Activated CD4-positive, alpha-beta T cell treated with anti-CD3 and anti-CD28 coated beads, Interleukin-2, amount 50 U/mL, for 16 hours (primary cell): ENCODE data around the gene VDAC1.
"Not testable (repeated sequence)": the region's sequence is repeated elsewhere in the genome, so short reads cannot be mapped to it uniquely, and the experiment has no call there.

ENCODE experiments used
- DNase-seq: peaks from one replicate; pipeline ENCODE4 v3.0.0-alpha.2; 2020

Gene VDAC1

DNA sequence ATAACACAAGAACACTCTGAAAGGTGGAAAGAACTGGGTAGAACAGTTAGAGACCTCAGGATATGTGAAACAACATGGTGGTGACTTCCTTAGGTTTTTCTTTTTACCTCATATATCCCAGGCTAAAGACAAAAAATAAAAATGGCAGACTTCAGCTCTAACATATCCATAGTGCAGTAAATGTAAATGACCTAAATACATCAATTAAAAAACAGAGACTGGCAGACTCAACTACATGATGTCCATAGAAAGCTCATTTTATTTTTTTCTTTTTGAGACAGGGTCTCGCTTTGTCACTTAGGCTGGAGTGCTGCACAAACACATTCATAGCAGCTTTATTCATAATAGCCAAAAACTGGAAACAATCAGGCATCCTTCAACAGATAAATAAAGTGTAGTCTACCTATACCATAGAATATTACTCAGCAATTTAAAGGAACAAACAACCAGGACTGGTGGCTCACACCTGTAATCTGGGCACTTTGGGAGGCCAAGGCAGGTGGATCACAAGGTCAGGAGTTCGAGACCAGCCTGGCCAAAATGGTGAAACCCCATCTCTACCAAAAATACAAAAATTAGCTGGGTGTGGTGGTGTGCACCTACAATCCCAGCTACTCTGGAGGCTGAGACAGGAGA lies 41.2 kb downstream of the VDAC1 start:
- DNase-seq = no peak

DNA sequence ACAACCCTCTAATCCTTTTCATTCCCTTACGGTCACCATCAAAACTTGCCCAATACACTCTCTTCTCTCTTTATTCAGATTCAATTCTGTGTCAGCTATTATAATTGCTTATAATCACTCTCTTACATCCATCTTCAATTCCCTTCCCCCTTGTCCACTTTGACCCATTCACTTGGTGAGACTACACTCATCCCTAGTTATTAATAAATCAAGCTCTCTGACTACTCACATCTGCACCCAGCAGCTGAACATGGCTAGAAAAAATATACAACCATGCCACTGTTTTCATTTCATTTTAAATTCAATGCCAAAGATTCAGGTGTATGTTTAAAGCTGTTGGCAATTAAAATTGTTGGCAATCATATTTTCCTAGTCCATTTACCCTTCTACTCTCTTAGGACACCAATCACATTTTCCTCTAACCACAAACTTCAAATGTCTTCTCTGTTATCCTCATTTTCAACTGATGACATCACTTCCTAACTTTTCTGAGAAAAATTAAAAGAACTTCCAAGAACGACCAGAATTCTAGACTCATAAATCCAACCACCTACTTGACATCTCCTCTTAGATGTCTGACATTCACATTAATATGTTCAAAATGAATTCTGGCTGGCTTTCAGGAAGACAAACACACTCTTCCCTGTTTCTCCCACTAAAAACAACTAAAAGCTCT lies 41.8 kb downstream of the VDAC1 start:
- DNase-seq = peak; percentile 30

GRCh38 chr5:133962131-133962530 lies 42.6 kb downstream of the VDAC1 start:
- DNase-seq = no peak

DNA sequence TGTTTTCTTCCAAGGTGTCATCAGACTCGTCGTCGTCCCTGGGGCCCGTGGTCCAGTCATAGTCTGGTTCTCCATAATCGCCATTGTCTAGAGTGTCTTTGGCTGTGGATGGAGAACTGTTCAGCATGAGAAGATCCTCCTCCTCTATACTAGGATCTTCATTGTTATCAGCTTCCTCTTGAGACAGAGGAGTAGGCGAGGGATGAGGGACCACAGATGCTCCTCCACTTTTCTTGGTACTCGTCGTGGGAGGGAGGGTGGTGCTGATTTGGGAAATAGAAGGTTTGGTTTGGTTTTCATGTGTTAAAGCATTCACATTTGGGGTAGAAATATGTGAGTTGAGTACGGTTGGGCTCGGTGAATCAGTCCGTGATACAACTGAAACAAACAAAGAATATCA lies 45.1 kb downstream of the VDAC1 start:
- DNase-seq = no peak

DNA sequence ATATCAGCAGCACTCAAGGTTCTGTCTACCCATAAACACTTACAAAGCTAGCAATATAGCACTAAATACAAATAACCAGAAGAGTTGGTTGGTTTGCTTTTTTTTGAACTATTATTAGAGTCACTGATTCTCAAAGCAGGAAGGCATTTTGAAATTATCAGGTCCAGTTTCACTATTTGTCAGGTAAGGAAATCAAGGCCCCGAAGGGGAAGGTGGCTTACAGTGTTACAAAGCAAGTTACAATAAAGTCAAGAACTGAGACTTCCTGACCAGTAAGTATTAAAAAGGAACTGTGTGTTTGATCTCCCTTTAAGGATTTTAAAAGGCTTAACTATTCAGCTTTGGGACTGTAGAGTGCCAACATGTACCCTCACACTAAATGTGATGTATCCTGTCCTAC lies 47.2 kb downstream of the VDAC1 start:
- DNase-seq = peak; percentile 58

GRCh38 chr5:133957080-133957479 lies 47.7 kb downstream of the VDAC1 start:
- no peak for DNase-seq

DNA sequence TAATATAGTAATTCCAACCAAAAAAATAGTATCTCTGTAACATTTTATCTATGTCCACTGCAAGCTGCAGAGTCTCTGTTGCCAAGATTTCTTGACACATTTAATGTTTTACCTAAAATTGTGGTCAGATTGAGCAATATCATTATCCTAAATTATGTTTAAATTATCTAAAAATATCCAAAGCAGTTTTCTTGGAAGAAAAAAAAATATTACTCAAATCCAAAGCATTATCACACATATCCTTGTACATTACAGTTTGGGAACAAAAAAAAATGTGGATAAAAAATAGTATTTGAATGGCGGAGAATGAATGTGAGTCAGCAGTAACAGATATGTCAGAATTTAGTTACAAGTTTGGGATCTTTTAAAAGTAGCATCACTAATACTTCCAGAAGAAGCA lies 48.6 kb downstream of the VDAC1 start:
- not testable (repeated sequence) for DNase-seq

GRCh38 chr5:133953568-133954145 lies 51.1 kb downstream of the VDAC1 start:
- no peak for DNase-seq

DNA sequence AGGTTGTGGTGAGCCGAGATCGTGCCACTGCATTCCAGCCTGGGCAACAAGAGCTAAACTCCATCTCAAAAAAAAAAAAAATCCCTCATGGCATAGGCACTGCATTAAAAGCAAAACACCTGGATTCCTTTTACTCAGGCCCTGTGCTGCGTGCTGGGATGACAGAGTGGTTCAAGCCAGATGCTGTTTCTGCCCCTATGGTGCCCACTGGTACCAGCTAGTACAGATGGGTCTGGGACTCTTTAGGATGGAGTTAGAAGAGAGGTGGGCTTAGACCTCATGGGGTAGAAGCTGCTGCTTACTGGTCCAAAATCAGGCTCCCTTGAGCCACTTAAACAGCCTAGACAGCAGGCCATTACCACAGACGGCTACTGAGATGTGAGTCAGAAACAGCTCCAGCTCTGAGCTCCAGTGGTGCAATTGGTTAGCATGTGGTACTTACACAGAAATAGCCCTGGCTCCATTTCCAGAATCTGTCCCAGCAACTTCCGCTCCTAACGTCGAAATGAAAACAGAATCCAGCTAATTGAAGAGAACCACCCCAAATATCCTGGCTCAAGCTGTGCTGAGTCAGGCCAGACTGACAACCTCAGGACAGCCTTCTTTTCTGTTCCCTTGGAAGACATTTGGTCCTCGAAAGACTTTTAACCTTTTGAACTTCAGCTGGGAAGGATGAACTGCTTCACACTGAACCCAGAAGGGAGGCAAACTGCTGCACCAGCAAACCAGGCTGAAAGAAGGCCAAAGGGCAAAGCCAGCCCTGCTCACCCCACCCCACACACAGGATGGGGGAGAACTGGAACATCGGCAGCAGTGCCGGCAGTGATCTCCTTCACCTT lies 51.8 kb downstream of the VDAC1 start:
- DNase-seq = no peak

- DNase-seq = no peak
Observed at GRCh38 chr5:133950821-133951612, 53.8 kb downstream of the VDAC1 start.

- no peak for DNase-seq
Observed at GRCh38 chr5:133948721-133949120, 56.1 kb downstream of the VDAC1 start.

DNA sequence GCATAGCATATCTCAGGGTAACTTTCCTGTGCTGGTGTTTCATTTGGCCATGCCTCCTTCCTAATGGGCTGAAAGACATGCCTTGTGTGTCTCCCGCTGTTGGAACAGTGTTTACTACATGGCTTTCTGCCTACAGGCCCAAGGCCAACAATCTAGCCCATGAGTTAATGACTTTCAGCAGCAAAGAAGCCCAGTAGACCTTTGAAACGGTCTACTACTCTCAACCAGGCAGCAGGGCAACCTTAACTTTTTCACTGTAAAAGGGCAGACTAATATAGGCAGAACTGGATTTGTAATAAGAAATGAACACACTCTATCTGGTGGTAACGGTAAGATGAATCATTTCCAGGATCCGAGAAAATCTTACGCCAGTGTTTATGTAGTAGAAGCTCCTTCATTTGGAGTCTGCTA lies 57.3 kb downstream of the VDAC1 start:
- no peak for DNase-seq

DNA sequence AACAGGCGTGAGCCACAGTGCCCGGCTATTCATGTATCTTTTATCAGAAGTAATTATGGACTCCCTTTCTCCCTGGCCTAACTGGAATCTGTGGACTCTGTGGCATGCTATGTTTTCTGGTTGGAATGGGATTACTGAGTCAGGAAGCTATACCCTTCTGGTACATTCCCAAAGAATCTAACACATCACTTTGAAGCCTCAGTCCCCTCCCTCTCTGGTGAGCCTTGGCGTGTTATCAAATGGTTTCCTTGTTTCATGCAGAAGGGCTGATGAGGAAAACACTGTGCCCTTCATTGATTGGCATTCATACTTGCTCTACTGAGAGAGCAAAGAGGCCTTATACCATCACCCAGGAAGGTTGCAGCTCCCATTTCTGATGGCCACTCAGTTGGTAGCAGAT lies 59.2 kb downstream of the VDAC1 start:
- no peak for DNase-seq

DNA sequence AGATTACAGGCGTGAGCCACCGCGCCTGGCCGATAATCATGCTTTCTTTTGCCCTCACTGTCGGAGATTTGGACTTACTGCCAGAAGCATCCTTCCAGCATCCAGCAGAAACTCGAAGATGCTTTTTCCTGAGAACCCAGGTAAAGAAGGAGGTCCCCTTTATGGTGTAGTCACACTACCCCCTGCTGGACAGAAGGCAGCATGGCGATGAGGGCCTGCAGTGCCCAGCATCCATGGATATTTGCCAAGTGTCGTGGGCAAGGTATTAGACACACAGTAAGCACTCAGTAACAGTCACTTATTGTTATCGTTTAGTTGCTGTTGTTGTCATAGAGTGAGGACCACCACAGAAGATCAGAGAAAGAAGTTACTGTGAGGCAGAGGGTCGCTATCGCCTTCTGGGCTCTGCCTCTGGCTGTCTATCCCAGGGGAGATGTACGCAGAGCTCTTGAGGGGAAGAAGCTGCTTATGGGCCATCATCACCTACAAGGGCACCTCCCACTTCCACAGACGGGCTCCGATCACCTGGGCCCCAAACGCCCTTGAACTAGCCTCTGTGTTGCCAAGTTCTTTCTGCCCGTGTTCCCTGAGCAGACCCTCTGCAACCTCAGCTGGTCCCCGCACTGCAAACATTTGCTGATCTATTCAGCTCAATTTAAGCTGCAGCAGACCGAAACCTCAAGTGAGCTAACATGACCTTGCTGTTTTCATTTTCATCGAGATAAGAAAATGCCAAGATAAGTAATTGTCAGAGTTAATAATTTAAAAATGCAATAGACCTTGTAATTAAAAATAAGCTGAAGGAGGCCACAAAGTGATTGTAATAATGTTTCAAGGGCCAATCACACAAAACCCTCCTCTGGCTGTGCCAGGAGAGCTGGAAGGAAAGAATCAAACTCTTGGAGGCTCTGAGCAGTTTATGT lies 60.3 kb downstream of the VDAC1 start:
- DNase-seq = peak; percentile 49

- no peak for DNase-seq
Observed at GRCh38 chr5:133943475-133943817, 61.3 kb downstream of the VDAC1 start.

DNA sequence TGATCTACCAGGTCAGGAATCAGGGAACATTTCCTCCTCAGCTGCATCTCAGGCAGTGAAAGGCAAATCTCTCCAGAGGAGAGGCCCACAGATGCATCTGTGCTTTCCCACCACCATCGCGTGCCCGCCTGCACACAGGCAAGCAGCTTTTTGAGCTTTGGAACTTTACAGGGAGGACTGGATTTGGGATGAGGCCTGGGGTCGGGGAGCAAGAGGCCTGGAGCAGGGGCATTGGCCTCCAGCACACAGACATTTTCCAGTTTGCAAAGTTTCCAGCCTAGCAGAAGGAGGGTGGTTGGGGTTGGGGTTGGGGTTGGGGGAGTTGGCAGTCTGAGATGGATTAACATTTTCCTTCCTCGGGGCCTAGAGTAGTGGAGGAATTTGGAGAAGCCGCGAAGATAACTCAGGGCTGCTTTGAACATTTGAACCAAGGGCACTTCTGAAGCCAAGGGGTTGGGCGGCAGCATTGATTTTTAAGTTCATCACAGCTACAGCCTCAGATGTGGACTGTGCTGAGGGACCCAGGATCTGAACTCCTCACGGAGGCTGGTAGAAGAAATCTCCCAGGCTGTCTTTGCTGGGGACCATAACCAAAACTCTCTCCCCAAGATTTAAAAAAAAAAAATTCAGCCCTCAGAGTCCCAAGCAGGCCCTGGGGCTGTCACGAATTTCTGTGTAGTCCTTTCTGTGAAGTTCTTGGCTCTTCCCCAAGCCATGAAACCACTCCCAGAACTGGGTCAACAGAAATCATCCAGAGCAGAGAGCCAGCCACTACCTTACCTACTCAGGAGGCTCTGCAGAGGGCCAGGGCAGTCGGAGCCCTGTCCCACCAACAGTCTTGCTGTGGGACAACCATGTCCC lies 61.9 kb downstream of the VDAC1 start:
- no peak for DNase-seq

DNA sequence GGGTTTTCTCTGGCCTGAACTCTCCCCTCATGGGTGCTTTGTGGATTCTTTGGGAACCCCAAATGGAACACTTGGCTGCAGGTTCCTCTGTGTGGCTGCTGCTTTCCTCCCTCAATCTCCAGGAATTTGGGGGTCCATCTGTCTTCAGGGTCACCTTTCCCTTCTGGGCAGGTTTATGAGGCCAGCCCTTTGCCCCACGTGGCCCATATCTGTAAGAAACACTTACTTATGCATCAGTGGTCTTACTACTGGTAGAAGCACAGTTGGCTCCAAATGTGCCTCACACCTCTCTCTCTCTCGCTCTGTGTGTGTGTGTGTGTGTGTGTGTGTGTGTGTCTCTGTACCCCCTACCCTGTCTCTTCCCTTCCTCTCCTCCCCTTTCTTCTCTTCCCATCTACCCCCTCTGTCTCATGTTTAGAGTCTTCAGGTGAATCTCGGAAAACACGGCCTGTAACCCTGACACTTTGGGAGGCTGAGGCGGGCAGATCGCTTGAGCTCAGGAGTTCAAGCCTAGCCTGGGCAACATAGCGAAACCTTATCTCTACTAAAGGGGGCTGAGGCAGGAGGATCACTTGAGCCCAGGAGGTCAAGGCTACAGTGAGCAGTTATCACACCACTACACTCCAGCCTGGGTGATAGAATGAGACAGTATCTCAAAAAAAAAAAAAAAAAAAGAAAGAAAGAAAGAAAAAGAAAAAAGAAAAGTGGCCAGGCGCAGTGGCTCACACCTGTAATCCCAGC lies 63.1 kb downstream of the VDAC1 start:
- DNase-seq = no peak

- no peak for DNase-seq
Observed at GRCh38 chr5:133939668-133940067, 65.1 kb downstream of the VDAC1 start.

GRCh38 chr5:133938929-133939328 lies 65.8 kb downstream of the VDAC1 start:
- no peak for DNase-seq
